Measurements from ENCODE around the gene IRF8.

The IRF8 gene

DNA sequence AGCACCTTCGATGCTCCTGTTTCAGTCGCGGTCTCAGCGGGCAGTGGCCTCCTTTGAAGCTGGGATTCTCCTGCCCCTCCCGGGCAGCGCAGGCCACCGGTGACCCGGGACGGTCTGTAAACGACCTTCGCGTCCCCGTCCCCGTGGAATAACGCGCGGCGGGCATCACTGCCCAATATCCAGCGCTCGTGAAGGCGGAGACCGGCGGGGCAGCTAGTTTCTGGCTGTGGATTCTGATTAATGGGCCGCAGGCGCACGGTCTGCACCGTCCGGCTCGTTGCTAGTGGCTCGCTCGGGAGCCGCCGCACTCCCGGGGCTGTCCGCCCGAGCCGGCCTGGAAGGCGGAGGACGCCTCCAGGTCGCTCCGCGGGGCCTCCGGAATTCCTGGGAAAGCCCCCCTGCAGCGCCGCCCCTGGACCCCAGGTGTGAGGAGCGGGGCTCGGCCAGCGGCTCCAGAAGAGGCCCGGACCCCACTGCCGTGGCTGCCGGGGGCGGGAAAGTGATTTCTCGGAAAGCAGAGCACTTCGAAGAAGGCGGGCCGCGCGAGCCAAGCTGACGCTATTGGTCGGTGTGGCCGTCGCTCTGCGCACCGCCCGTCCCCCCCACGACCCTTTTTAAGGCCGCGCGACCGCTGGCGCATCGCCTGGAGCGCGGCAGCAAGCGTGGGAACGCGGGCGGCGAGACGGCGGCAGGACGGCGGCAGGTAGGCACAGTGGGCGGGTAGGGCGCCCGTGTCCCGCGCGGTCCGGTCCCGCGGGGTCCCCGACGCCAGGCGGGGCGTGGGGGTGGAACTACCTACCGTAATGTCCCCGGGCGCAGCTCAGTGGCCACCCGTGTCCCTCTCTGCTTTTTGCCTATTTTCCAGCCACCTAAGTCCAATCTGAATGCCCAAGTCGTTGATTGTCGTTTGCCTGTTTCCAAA, at the start of gene IRF8:
IRF8 (plus strand) TSS at position 642 of the 922 bp plus-strand sequence. CDS start 3,854 bp downstream, outside the sequence.
- TF ChIP-seq, protein P1, sequence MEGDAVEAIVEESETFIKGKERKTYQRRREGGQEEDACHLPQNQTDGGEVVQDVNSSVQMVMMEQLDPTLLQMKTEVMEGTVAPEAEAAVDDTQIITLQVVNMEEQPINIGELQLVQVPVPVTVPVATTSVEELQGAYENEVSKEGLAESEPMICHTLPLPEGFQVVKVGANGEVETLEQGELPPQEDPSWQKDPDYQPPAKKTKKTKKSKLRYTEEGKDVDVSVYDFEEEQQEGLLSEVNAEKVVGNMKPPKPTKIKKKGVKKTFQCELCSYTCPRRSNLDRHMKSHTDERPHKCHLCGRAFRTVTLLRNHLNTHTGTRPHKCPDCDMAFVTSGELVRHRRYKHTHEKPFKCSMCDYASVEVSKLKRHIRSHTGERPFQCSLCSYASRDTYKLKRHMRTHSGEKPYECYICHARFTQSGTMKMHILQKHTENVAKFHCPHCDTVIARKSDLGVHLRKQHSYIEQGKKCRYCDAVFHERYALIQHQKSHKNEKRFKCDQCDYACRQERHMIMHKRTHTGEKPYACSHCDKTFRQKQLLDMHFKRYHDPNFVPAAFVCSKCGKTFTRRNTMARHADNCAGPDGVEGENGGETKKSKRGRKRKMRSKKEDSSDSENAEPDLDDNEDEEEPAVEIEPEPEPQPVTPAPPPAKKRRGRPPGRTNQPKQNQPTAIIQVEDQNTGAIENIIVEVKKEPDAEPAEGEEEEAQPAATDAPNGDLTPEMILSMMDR (IDR thresholded peaks at IDR 0.05; ENCODE audit: low read depth, low read length) = no peak
- peak; percentile 17 to 52 for DNase-seq (ENCODE audit: low read depth in 2 of 2)
- peak within 1 kb of the TSS; percentile 21 to 38 for H3K4me3 ChIP-seq (replicated peaks in 1 of 2; ENCODE audit: low read depth in 2 of 2, low read length in 2 of 2)

DNA sequence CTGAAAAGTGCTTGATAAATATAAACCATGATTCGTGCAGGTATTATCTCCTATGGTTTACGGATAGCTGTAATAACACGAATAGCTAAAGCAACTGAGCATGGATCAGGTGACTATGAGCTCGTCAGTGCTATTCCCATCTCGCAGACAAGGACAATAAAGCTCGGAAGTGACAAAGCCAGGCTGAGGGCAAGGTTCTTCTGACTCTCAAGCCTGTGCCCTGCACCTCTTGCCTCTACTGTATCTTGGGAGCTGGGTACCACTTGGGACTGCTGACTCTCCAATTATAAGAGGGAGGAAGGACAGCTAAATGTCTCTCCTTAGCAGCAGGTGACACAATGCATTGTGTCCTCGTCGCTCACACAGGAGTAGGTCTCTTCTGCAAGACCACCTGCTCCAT, 49.6 kb upstream of the IRF8 start:
- TF ChIP-seq, protein P1 (IDR thresholded peaks at IDR 0.05; ENCODE audit: low read depth, low read length) = no peak
- no peak overlapping the region for H3K4me3 ChIP-seq (replicated peaks in 1 of 2; ENCODE audit: low read depth in 2 of 2, low read length in 2 of 2)
- no peak for DNase-seq (ENCODE audit: low read depth in 2 of 2)

GRCh38 chr16:85850344-85850880, 48.5 kb upstream of the IRF8 start:
- no peak for DNase-seq (ENCODE audit: low read depth in 2 of 2)
- TF ChIP-seq, protein P1 (IDR thresholded peaks at IDR 0.05; ENCODE audit: low read depth, low read length) = no peak
- H3K4me3 ChIP-seq (replicated peaks in 1 of 2; ENCODE audit: low read depth in 2 of 2, low read length in 2 of 2) = no peak overlapping the region

GRCh38 chr16:85851034-85851785, 47.8 kb upstream of the IRF8 start:
- DNase-seq (ENCODE audit: low read depth in 2 of 2) = no peak
- no peak overlapping the region for H3K4me3 ChIP-seq (replicated peaks in 1 of 2; ENCODE audit: low read depth in 2 of 2, low read length in 2 of 2)
- TF ChIP-seq, protein P1 (IDR thresholded peaks at IDR 0.05; ENCODE audit: low read depth, low read length) = no peak

- no peak for DNase-seq (ENCODE audit: low read depth in 2 of 2)
- no peak overlapping the region for H3K4me3 ChIP-seq (replicated peaks in 1 of 2; ENCODE audit: low read depth in 2 of 2, low read length in 2 of 2)
- TF ChIP-seq, protein P1 (IDR thresholded peaks at IDR 0.05; ENCODE audit: low read depth, low read length) = no peak
These were observed 45.1 kb upstream of the IRF8 start for GRCh38 chr16:85853547-85854545.

DNA sequence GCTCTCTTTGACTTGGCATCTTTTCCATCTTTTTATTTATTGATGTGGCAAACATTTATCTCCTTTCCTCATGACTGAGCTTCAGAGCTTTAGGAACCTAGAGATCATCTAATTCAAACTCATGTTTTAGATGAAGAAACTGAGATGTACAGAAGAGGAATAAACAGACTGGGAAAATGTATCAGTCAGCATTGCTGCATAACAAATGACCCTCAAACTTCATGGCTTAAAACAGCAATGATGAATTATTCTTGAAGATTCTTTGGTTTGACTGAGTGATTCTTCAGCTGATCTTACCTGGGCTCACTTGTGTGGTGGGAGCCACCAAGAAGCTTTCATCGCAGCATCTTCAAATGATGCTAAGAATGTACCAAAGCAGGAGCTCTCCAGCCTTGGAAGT, 44.0 kb upstream of the IRF8 start:
- TF ChIP-seq, protein P1 (IDR thresholded peaks at IDR 0.05; ENCODE audit: low read depth, low read length) = no peak
- DNase-seq (ENCODE audit: low read depth in 2 of 2) = no peak
- H3K4me3 ChIP-seq (replicated peaks in 1 of 2; ENCODE audit: low read depth in 2 of 2, low read length in 2 of 2) = no peak overlapping the region

Measured in cardiac fibroblast (primary cell).